Measurements from ENCODE around the gene P4HA2. TPM values are rescaled to one million over a fixed set of nuclear protein-coding genes. Genes with fewer than 3 reads are reported as not detected.
A peak's percentile ranks its signal among the peaks of the same experiment; 100 is the strongest.

P4HA2 gene
- total RNA-seq, 2 experiments from 2014 or later: 6.1 to 8.9 TPM

DNA sequence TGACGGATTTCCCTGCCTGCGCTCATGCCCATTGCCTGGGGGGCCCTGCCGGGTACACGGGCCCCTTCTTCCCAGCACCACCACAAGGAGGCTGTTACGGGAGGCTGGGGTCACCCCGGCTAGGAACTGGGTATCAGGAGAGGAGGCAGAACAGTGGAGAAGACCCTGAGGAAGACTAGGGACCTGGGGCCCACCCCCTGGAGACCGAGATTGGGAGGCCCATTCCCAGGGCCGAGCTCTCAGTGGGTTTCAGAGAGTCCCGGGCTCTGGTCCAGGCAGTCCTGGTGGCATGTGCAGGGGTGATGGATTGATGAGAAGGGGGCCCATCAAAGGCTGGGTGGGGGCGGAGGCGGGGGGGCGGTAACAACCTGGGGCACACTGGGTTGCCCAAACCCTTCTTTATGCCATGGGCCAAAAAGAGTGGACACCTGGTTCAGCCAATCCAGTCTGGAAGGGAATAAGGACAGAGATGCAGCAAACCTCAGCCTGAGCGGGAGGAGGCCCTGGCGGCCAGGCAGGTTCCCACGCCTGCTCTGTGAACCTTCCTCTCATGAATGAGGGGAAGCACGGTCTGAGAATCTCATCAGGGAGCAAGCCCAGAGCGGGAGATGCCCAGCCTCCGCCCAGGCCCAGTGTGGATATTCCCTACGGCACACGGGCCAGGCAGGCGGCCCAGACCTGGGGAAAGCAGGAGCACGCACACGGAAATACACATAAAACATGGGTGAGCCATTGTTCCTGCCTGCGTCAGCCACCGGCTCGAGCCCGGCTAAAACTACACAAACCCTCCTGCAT, 785 bp upstream of the P4HA2 start:
- no peak overlapping the region for H3K27ac Mint-ChIP-seq
- intact Hi-C loops (cut with DNase I, micrococcal nuclease): no loop called here

DNA sequence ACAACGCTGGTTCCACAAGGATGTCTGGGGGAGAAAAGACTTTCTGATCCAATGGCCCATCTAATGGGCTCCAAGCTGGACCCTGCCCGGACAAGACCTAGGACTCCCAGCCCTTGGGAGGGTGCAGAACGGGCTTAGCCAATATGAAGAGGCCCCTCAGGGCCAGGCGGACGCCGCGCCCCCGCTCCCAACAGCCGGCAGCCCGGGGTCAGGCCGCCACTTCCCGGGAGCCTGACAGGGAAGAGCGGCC, 493 bp downstream of the P4HA2 start:
- ATAC-seq (peak; percentile 4), DNase-seq (no peak)
- peaks cover 14% of the 10 kb centered on the region for H3K4me1 Mint-ChIP-seq
- peaks cover 33% of the 10 kb centered on the region for H3K27me3 Mint-ChIP-seq
- POLR2A ChIA-PET: interaction anchor here (0.6 kb wide), 1 partner anchor 21 kb away, joined by 3 read pairs; no protein-coding TSS in a partner anchor
- intact Hi-C loops (cut with DNase I, micrococcal nuclease): no loop called here
- H3K27ac Mint-ChIP-seq: no peak overlapping the region
- H3K36me3 Mint-ChIP-seq (ENCODE audit: low read depth): no peaks in the 10 kb centered on the region
- peak overlapping the region; percentile 54 for H3K4me3 Mint-ChIP-seq
- H3K9me3 Mint-ChIP-seq (ENCODE audit: low read depth): no peaks in the 10 kb centered on the region
- CTCF ChIA-PET: interaction anchor here (0.7 to 3.4 kb wide), 5 partner anchors 8 to 613 kb away, joined by 3 to 28 read pairs (median 3); no protein-coding TSS in a partner anchor

More for the DNA sequence above, 785 bp upstream of the P4HA2 start:
- POLR2A ChIA-PET: interaction anchor here (0.7 kb wide), 1 partner anchor 25 kb away, joined by 3 read pairs; no protein-coding TSS in a partner anchor
- H3K27me3 Mint-ChIP-seq: peaks cover 35% of the 10 kb centered on the region
- H3K4me1 Mint-ChIP-seq: peaks cover 14% of the 10 kb centered on the region
- H3K9me3 Mint-ChIP-seq (ENCODE audit: low read depth): no peaks in the 10 kb centered on the region
- no peaks in the 10 kb centered on the region for H3K36me3 Mint-ChIP-seq (ENCODE audit: low read depth)
- CTCF ChIA-PET: interaction anchor here (0.7 to 3.4 kb wide), 5 partner anchors 7 to 393 kb away, joined by 3 to 28 read pairs (median 3); no protein-coding TSS in a partner anchor
- no peak for ATAC-seq
- DNase-seq: no peak
- peak overlapping the region; percentile 54 for H3K4me3 Mint-ChIP-seq

GRCh38 chr5:132226516-132227234, 978 bp downstream of the P4HA2 start:
- CTCF ChIA-PET: interaction anchor here (3.4 kb wide), 1 partner anchor 11 kb away, joined by 28 read pairs; no protein-coding TSS in a partner anchor
- H3K4me1 Mint-ChIP-seq: peaks cover 14% of the 10 kb centered on the region
- DNase-seq (no peak), ATAC-seq (no peak)
- H3K27me3 Mint-ChIP-seq: peaks cover 33% of the 10 kb centered on the region
- POLR2A ChIA-PET: no interaction called here
- no peaks in the 10 kb centered on the region for H3K36me3 Mint-ChIP-seq (ENCODE audit: low read depth)
- peak overlapping the region; percentile 54 for H3K4me3 Mint-ChIP-seq
- no peak overlapping the region for H3K27ac Mint-ChIP-seq
- no peaks in the 10 kb centered on the region for H3K9me3 Mint-ChIP-seq (ENCODE audit: low read depth)
- intact Hi-C loops (cut with DNase I, micrococcal nuclease): no loop called here

GRCh38 chr5:132225165-132226032, 2.3 kb downstream of the P4HA2 start:
- peak; percentile 48 for ATAC-seq
- Mint-ChIP-seq H3K27me3 (peaks cover 28% of the 10 kb centered on the region), H3K9me3 (ENCODE audit: low read depth) (no peaks in the 10 kb centered on the region), H3K4me3 (no peak overlapping the region), H3K4me1 (peaks cover 14% of the 10 kb centered on the region), H3K27ac (no peak overlapping the region), H3K36me3 (ENCODE audit: low read depth) (no peaks in the 10 kb centered on the region)
- intact Hi-C loops (cut with DNase I, micrococcal nuclease): no loop called here
- ChIA-PET POLR2A (interaction anchor here (0.6 to 1.1 kb wide), 3 partner anchors 122 to 1004 kb away, joined by 4 to 9 read pairs (median 4); no protein-coding TSS in a partner anchor), CTCF (interaction anchor here (0.7 to 1.3 kb wide), 2 partner anchors 13 to 45 kb away, joined by 3 to 5 read pairs; no protein-coding TSS in a partner anchor)
- peak; percentile 72 for DNase-seq

DNA sequence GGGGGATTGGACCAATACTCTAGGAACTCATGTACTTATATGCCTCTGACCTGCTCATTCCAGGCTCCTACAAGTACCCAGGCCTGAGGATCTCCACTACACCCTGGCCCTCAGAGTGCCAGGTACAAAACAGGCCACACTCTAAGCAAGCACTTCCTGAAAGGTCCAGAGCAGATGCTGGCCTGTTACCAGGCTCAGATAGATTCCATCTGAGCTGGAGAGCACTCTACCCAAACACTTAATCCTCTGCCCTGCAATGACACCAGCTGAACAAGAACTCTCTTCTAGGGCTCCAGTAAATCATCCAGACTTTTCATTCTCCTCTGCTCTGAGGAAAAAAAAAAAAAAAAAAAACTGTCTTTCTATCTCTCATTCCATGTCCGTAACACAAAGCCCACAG, 2.9 kb downstream of the P4HA2 start:
- DNase-seq (no peak), ATAC-seq (no peak)
- ChIA-PET CTCF (interaction anchor here (1.3 to 1.6 kb wide), 2 partner anchors 13 kb away, joined by 5 to 6 read pairs; no protein-coding TSS in a partner anchor), POLR2A (interaction anchor here (0.6 to 1.1 kb wide), 3 partner anchors 67 to 144 kb away, joined by 4 to 5 read pairs (median 4); no protein-coding TSS in a partner anchor)
- peaks cover 14% of the 10 kb centered on the region for H3K4me1 Mint-ChIP-seq
- peaks cover 23% of the 10 kb centered on the region for H3K27me3 Mint-ChIP-seq
- H3K9me3 Mint-ChIP-seq (ENCODE audit: low read depth): no peaks in the 10 kb centered on the region
- no peak overlapping the region for H3K27ac Mint-ChIP-seq
- H3K4me3 Mint-ChIP-seq: no peak overlapping the region
- no peaks in the 10 kb centered on the region for H3K36me3 Mint-ChIP-seq (ENCODE audit: low read depth)
- intact Hi-C loops (cut with DNase I, micrococcal nuclease): no loop called here

- H3K27me3 Mint-ChIP-seq: peaks cover 14% of the 10 kb centered on the region
- DNase-seq (no peak), ATAC-seq (no peak)
- ChIA-PET CTCF (interaction anchor here (0.9 to 1.6 kb wide), 2 partner anchors 12 to 34 kb away, joined by 3 to 6 read pairs; no protein-coding TSS in a partner anchor), POLR2A (no interaction called here)
- H3K27ac Mint-ChIP-seq: no peak overlapping the region
- no peaks in the 10 kb centered on the region for H3K9me3 Mint-ChIP-seq (ENCODE audit: low read depth)
- H3K4me1 Mint-ChIP-seq: peaks cover 14% of the 10 kb centered on the region
- intact Hi-C loops (cut with DNase I, micrococcal nuclease): no loop called here
- H3K4me3 Mint-ChIP-seq: no peak overlapping the region
- no peaks in the 10 kb centered on the region for H3K36me3 Mint-ChIP-seq (ENCODE audit: low read depth)
Observed at GRCh38 chr5:132223861-132224260, 3.8 kb downstream of the P4HA2 start.

- no peak overlapping the region for H3K4me3 Mint-ChIP-seq
Observed at GRCh38 chr5:132222649-132223038, 5.0 kb downstream of the P4HA2 start.

DNA sequence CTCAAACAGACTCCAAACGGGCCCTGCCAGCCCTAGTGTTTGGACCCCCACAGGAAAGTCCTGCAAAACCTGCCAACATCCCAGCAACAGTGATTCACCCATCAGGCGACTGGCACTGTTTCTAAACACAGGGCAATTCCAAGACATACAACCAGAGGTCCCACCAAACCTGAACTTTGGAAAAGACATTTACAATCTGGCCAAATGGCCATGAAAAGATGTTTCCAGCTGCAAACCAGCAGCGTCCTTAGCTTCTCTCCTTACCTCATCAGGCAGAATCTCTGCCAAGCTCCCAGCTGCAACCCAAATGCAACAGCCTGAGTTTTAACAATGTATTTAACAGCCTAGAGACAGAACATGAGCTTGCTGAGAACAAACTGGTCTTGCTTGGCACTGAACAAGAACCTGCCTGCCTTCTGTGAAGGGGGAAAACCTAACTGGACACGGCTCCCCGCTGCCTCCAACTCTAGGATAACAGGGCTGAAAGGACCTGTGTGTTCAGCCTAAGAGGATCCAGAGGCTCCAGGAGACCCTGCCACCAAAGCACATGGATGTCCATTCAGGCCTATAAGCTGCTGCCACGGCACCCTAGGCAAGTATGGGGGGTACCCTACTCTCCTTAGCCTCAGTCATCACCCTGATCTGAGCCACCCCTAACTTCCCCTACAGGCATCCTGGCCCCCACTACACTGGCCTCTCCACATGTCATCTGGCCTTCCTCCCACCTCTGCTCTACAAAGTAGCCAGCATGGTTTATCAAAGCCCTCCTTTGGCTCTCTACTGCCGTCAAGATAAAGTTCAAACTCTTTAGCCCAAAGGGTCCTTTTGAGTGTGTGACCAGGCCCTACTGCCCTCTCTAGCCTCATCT, 5.6 kb downstream of the P4HA2 start:
- H3K9me3 Mint-ChIP-seq (ENCODE audit: low read depth): no peaks in the 10 kb centered on the region
- peaks cover 10% of the 10 kb centered on the region for H3K27me3 Mint-ChIP-seq
- DNase-seq (no peak), ATAC-seq (no peak)
- ChIA-PET POLR2A (no interaction called here), CTCF (interaction anchor here (0.9 kb wide), 1 partner anchor 16 kb away, joined by 3 read pairs; no protein-coding TSS in a partner anchor)
- intact Hi-C loops (cut with DNase I, micrococcal nuclease): no loop called here
- no peak overlapping the region for H3K4me3 Mint-ChIP-seq
- H3K27ac Mint-ChIP-seq: no peak overlapping the region
- H3K4me1 Mint-ChIP-seq: peaks cover 14% of the 10 kb centered on the region
- H3K36me3 Mint-ChIP-seq (ENCODE audit: low read depth): no peaks in the 10 kb centered on the region

More at GRCh38 chr5:132222649-132223038, 5.0 kb downstream of the P4HA2 start:
- intact Hi-C loops (cut with DNase I, micrococcal nuclease): no loop called here
- POLR2A ChIA-PET: no interaction called here
- Mint-ChIP-seq H3K4me1 (peaks cover 14% of the 10 kb centered on the region), H3K27ac (no peak overlapping the region), H3K9me3 (ENCODE audit: low read depth) (no peaks in the 10 kb centered on the region), H3K27me3 (peaks cover 11% of the 10 kb centered on the region), H3K36me3 (ENCODE audit: low read depth) (no peaks in the 10 kb centered on the region)
- no peak for DNase-seq
- CTCF ChIA-PET: interaction anchor here (0.9 kb wide), 1 partner anchor 32 kb away, joined by 3 read pairs; no protein-coding TSS in a partner anchor
- no peak for ATAC-seq

- DNase-seq: no peak
- H3K4me1 Mint-ChIP-seq: peaks cover 6% of the 10 kb centered on the region
- no peak overlapping the region for H3K4me3 Mint-ChIP-seq
- POLR2A ChIA-PET: no interaction called here
- no peaks in the 10 kb centered on the region for H3K36me3 Mint-ChIP-seq (ENCODE audit: low read depth)
- intact Hi-C loops (cut with DNase I, micrococcal nuclease): no loop called here
- no peak overlapping the region for H3K27ac Mint-ChIP-seq
- CTCF ChIA-PET: interaction anchor here (1.1 kb wide), 1 partner anchor 9 kb away, joined by 3 read pairs; no protein-coding TSS in a partner anchor
- H3K27me3 Mint-ChIP-seq: no peaks in the 10 kb centered on the region
- no peak for ATAC-seq
- no peaks in the 10 kb centered on the region for H3K9me3 Mint-ChIP-seq (ENCODE audit: low read depth)
Observed at GRCh38 chr5:132220491-132220890, 7.2 kb downstream of the P4HA2 start.

DNA sequence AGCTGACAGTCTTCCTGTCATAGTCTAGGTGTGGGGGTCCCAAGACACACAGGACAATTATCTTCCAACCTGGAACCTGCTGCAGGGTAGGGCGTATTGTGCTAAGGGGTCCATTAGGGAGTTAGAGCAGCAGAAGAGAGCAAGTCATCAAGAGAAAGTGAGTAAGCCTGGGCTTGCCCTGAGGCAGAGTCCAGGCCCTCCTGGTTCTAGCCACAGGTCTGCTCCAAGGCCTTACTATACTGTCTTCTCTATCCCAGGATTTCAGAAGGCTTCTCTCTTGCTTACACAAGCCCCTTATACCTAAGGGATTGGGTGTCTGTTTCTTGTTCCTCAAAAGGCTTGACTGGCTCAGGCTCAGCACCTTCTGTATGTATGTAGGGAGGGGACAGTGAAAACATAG, 7.7 kb downstream of the P4HA2 start:
- DNase-seq (no peak), ATAC-seq (no peak)
- Mint-ChIP-seq H3K36me3 (ENCODE audit: low read depth) (no peaks in the 10 kb centered on the region), H3K9me3 (ENCODE audit: low read depth) (no peaks in the 10 kb centered on the region), H3K4me1 (peaks cover under 1% of the 10 kb centered on the region), H3K27me3 (no peaks in the 10 kb centered on the region), H3K27ac (no peak overlapping the region), H3K4me3 (no peak overlapping the region)
- ChIA-PET POLR2A (no interaction called here), CTCF (interaction anchor here (1.1 kb wide), 1 partner anchor 8 kb away, joined by 3 read pairs; no protein-coding TSS in a partner anchor)
- intact Hi-C loops (cut with DNase I, micrococcal nuclease): no loop called here
